Caco-2 (cell line): ENCODE data around the gene AXL. TPM values are rescaled to one million over a fixed set of nuclear protein-coding genes. Genes with fewer than 3 reads are reported as not detected.
A peak's percentile ranks its signal among the peaks of the same experiment; 100 is the strongest.

Source experiments
- Bru-seq: library from RNA; stranded (reverse); fragments of 400-500 nt; gene quantifications from one replicate; lab custom pipeline; 2021; lab: Mats Ljungman, UMichigan
- BruChase-seq, 2 experiments: library from RNA; stranded (reverse); fragments of 400-500 nt; gene quantifications; one replicate each; lab custom pipeline; 2021; lab: Mats Ljungman, UMichigan
- BruUV-seq: library from RNA; stranded (reverse); fragments of 400-500 nt; replicated peaks from 2 replicates; lab custom pipeline; 2021; lab: Mats Ljungman, UMichigan
- CTCF ChIA-PET: fragments of 300-600 bp; sonication (Branson Sonifier 250); formaldehyde crosslinking; loops from one replicate; lab custom pipeline; 2022; ENCODE audit warnings: antibody characterized with exemption; lab: Charles Lee
- POLR2A ChIA-PET: fragments of 300-600 bp; sonication (Branson Sonifier 250); formaldehyde crosslinking; loops from one replicate; lab custom pipeline; 2022; ENCODE audit warnings: antibody characterized with exemption; lab: Charles Lee
- DNase-seq, 2 experiments: peaks; one replicate each; pipeline versions ENCODE4 v3.0.0 to v3.0.0-alpha.2; 2020 to 2022
- H3K27me3 ChIP-seq: replicated peaks from 2 replicates; pipeline ENCODE4 v1.6.0; 2011; ENCODE audit warnings: low read length; ENCODE audit not compliant: control insufficient read depth, insufficient read depth
- H3K36me3 ChIP-seq: 2 replicates; pipeline ENCODE4 v1.5.1; 2011; ENCODE audit warnings: low read length; ENCODE audit not compliant: control insufficient read depth, insufficient read depth
- H3K4me1 ChIP-seq: fragments of 250-450 bp; sonication (Bioruptor Pico); 2 replicates; pipeline ENCODE4 v1.5.1; 2020; ENCODE audit warnings: mild to moderate bottlenecking
- H3K4me3 ChIP-seq: 2 replicates; pipeline ENCODE4 v1.5.1; 2011; ENCODE audit warnings: low read depth, mild to moderate bottlenecking, control low read depth, low read length
- H3K9me3 ChIP-seq: fragments of 250-450 bp; sonication (Bioruptor Pico); 2 replicates; pipeline ENCODE4 v1.5.1; 2020; ENCODE audit warnings: mild to moderate bottlenecking, moderate library complexity
- H3K27ac Mint-ChIP-seq: one replicate; pipeline ENCODE4 v1.8.0; 2022; ENCODE audit warnings: mixed read lengths; ENCODE audit not compliant: unreplicated experiment
- H3K27me3 Mint-ChIP-seq: one replicate; pipeline ENCODE4 v1.8.0; 2022; ENCODE audit warnings: mixed read lengths; ENCODE audit not compliant: insufficient read depth, unreplicated experiment
- H3K36me3 Mint-ChIP-seq: one replicate; pipeline ENCODE4 v1.8.0; 2022; ENCODE audit warnings: mild to moderate bottlenecking, mixed read lengths; ENCODE audit not compliant: insufficient read depth, unreplicated experiment
- H3K4me1 Mint-ChIP-seq: one replicate; pipeline ENCODE4 v1.8.0; 2022; ENCODE audit warnings: low read depth, mixed read lengths; ENCODE audit not compliant: unreplicated experiment
- H3K4me3 Mint-ChIP-seq: one replicate; pipeline ENCODE4 v1.8.0; 2022; ENCODE audit warnings: mild to moderate bottlenecking, moderate library complexity, mixed read lengths; ENCODE audit not compliant: unreplicated experiment
- H3K9me3 Mint-ChIP-seq: one replicate; pipeline ENCODE4 v1.8.0; 2022; ENCODE audit warnings: mixed read lengths; ENCODE audit not compliant: unreplicated experiment
- intact Hi-C: fragments of 100-400 bp; cut with micrococcal nuclease; formaldehyde crosslinking; loops from one replicate; pipeline ENCODE4 v1.10.0; 2022; ENCODE audit not compliant: unreplicated experiment
- long read RNA-seq: library from polyadenylated mRNA; stranded (forward); transcript quantifications from one replicate; pipeline ENCODE4 v2.0.0, GENCODE V29; 2022
- total RNA-seq: library from RNA; stranded (reverse); gene quantifications from 2 replicates; pipeline ENCODE4 v1.2.3, GENCODE V29; 2022
- TF ChIP-seq, protein P1 (sequence below), 2 experiments: fragments of 200-600 bp in 1 of 2; IDR thresholded peaks; 1 replicate in 1 of 2; 2 replicates in 1 of 2; pipeline versions ENCODE4 v1.5.1 to v1.8.0; 2011 to 2022; ENCODE audit warnings: antibody characterized with exemption in 1 of 2, control low read depth in 1 of 2, inconsistent platforms in 1 of 2, low read depth in 1 of 2, low read length in 1 of 2, mild to moderate bottlenecking in 1 of 2, moderate library complexity in 1 of 2; ENCODE audit not compliant: insufficient read depth in 1 of 2, severe bottlenecking in 1 of 2, unreplicated experiment in 1 of 2

The AXL gene
- 1.2 and 1.6 TPM in 2 replicates for total RNA-seq
- Bru-seq, nascent RNA: percentile 29 among the genes with signal in this experiment
- BruChase-seq, experiment 1, labeled RNA remaining after a 2-hour chase: percentile 22 among the genes with signal in this experiment
- percentile 31 among the genes with signal in this experiment for BruChase-seq, experiment 2, labeled RNA remaining after a 6-hour chase
- long read RNA-seq: 0 reads

DNA sequence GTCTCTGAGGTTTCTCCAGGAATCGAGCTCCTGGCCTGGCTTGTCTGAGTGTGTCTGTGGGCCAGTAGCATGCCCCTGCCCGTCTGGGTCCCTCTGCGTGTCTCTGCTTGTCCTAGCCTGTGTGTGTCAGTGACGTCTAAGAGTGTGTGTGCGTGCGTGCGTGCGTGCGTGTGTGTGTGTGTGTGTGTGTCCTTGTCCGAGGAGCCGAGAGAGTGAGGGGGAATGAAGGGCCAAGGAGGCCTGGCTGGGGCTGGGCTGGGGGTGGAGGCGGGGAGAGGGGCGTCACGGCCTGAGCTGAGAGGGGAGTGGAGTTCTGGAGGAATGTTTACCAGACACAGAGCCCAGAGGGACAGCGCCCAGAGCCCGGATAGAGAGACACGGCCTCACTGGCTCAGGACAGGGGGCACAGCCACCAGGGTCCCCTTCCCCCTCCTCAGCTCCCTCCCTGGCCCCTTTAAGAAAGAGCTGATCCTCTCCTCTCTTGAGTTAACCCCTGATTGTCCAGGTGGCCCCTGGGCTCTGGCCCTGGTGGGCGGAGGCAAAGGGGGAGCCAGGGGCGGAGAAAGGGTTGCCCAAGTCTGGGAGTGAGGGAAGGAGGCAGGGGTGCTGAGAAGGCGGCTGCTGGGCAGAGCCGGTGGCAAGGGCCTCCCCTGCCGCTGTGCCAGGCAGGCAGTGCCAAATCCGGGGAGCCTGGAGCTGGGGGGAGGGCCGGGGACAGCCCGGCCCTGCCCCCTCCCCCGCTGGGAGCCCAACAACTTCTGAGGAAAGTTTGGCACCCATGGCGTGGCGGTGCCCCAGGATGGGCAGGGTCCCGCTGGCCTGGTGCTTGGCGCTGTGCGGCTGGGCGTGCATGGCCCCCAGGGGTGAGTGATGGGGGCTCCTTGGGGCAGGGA is at the start of gene AXL:
Gene AXL (plus strand): TSS at position 609 of the 893 bp plus-strand sequence. CDS start 170 bp downstream, at position 779.
- BruUV-seq: no TSS peak
- Histone ChIP-seq H3K9me3 (no peaks in the 10 kb centered on the region), H3K4me1 (peaks cover 11% of the 10 kb centered on the region; the same call in 1 of the 2 replicates), H3K27me3 (no peaks in the 10 kb centered on the region), H3K4me3 (no peak within 1 kb of the TSS), H3K36me3 (no peaks in the 10 kb centered on the region)
- intact Hi-C loops: no loop called here
- Mint-ChIP-seq H3K27me3 (no peaks in the 10 kb centered on the region), H3K4me1 (peaks cover 36% of the 10 kb centered on the region), H3K36me3 (no peaks in the 10 kb centered on the region), H3K27ac (peak within 1 kb of the TSS; percentile 30), H3K9me3 (no peaks in the 10 kb centered on the region), H3K4me3 (peak within 1 kb of the TSS; percentile 49)
- DNase-seq: peak; percentile 43 to 68
- TF ChIP-seq, protein P1, sequence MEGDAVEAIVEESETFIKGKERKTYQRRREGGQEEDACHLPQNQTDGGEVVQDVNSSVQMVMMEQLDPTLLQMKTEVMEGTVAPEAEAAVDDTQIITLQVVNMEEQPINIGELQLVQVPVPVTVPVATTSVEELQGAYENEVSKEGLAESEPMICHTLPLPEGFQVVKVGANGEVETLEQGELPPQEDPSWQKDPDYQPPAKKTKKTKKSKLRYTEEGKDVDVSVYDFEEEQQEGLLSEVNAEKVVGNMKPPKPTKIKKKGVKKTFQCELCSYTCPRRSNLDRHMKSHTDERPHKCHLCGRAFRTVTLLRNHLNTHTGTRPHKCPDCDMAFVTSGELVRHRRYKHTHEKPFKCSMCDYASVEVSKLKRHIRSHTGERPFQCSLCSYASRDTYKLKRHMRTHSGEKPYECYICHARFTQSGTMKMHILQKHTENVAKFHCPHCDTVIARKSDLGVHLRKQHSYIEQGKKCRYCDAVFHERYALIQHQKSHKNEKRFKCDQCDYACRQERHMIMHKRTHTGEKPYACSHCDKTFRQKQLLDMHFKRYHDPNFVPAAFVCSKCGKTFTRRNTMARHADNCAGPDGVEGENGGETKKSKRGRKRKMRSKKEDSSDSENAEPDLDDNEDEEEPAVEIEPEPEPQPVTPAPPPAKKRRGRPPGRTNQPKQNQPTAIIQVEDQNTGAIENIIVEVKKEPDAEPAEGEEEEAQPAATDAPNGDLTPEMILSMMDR (IDR thresholded peaks at IDR 0.05; ENCODE audit: insufficient read depth in 1 of 2, low read depth in 1 of 2, low read length in 1 of 2, severe bottlenecking in 1 of 2, unreplicated experiment in 1 of 2): no peak
- ChIA-PET POLR2A (interaction anchor here (0.6 to 0.7 kb wide), 2 partner anchors 26 to 41 kb away, joined by 3 to 4 read pairs; no protein-coding TSS in a partner anchor), CTCF (interaction anchor here (0.6 kb wide), 1 partner anchor 14 kb away, joined by 5 read pairs; no protein-coding TSS in a partner anchor)

DNA sequence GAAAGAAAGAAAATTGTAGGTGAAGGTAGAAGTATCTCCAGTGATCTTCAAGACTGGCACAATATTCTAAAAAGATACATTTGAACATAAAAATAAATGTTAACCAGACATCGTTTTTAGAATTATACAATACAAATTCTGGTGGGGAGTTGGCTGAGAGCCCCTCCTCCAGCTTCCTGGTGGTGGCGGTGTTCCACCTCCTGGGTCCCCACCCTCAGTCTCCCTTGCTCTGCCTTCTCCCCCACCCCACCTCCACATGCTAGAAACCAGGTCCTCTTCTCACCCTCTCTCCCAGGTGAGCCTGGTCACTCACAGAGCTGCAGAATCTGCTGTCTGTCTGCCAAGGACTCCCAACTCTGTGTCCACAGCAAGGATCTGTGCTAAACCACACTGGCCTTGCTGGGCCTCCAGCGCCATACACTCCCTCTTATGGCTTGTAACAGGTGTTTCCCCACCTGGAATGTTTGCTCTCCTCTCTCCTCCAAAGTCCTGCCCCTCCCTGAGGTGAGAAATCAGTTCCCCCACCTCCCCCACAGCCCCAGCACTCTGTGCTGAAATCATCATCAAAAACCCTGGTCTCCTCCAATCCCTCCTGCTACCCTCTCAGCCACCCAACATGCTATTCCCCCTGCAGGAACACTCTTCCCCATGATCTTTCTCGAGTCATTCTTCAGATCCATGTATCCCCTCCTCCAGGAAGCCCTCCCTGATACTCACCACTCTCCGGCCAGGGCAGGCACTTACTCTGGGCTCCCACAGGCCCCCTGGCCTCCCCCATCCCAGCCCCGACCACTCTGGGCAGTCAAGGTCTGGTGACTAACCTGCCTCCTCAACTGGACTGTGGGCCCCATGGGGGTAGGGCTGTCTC is 46.5 kb upstream of the AXL start:
- no TSS peak for BruUV-seq
- peak; percentile 62 to 66 for DNase-seq
- POLR2A ChIA-PET: interaction anchor here (0.7 kb wide), 1 partner anchor 427 kb away, joined by 5 read pairs; no protein-coding TSS in a partner anchor
- Mint-ChIP-seq H3K4me1 (peaks cover 50% of the 10 kb centered on the region), H3K27ac (peak overlapping the region; percentile 96), H3K4me3 (peak overlapping the region; percentile 87), H3K36me3 (peaks cover 60% of the 10 kb centered on the region), H3K27me3 (no peaks in the 10 kb centered on the region), H3K9me3 (no peaks in the 10 kb centered on the region)
- H3K27me3 ChIP-seq: no peaks in the 10 kb centered on the region
- peaks cover 41% of the 10 kb centered on the region for H3K4me1 ChIP-seq
- intact Hi-C loops: loop anchor here (1.0 kb wide), 2 partner anchors 32 to 90 kb away; no protein-coding TSS in a partner anchor
- TF ChIP-seq, protein P1 (IDR thresholded peaks at IDR 0.05; ENCODE audit: insufficient read depth in 1 of 2, low read depth in 1 of 2, low read length in 1 of 2, severe bottlenecking in 1 of 2, unreplicated experiment in 1 of 2): peak; percentile 28 to 51
- no peaks in the 10 kb centered on the region for H3K36me3 ChIP-seq
- H3K4me3 ChIP-seq: no peak overlapping the region
- CTCF ChIA-PET: interaction anchor here (0.6 to 1.4 kb wide), 3 partner anchors 11 to 191 kb away, joined by 3 to 6 read pairs (median 3); partner anchors contain the start of gene B9D2
- H3K9me3 ChIP-seq: no peaks in the 10 kb centered on the region
